ENCODE measurements around the gene HSPA1A.

HSPA1A gene

DNA sequence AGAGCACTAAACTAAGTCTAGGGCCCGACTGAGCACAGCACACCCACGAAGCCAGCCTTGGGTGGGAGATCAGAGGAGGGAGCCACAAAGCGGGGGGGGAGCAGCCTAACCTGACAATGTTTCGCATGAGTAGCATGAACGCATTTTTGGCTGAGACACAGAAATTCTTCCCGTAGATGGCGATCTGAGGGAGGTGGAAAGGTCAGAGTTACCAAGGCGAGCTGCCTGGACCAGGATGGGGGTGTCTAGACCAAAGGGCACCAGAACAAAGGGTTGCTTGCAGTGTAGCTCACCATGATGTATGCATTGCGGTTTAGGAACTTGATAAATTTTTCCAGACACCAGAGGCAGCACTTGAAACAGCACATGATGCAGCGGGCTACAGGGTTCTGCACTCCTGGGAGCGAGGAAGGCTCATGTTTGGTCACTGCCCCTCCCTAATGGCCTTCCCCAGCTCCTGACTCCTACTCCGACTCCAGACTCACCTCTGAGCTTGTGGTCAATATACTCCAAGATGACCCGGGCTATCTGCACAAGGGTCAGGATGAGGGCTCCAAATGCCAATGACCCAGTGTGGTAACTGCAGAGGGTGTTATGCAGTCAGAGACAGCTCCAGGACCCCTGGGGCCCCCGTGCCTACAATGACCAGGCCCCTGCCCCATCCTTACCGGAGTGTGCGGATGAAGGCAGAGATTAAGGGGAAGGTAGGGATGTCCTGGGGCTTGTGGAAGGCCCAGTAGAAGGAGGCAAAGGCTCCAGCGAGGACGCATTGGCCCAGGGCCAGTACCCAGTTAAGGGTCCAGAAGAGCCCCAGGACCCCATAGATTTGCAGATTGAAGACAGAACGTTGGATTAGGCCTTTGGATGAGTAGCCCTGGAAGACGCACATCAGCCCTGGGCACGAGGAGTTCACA is 50.1 kb downstream of the HSPA1A start:
- DNase-seq (ENCODE audit: low spot score) = no peak
